ENCODE measurements around the gene FRYL. TPM values are rescaled to one million over a fixed set of nuclear protein-coding genes. Genes with fewer than 3 reads are reported as not detected.

The FRYL gene
- total and polyA plus RNA-seq, 12 donors = 16.5 to 64.4 (median 41.1) TPM

DNA sequence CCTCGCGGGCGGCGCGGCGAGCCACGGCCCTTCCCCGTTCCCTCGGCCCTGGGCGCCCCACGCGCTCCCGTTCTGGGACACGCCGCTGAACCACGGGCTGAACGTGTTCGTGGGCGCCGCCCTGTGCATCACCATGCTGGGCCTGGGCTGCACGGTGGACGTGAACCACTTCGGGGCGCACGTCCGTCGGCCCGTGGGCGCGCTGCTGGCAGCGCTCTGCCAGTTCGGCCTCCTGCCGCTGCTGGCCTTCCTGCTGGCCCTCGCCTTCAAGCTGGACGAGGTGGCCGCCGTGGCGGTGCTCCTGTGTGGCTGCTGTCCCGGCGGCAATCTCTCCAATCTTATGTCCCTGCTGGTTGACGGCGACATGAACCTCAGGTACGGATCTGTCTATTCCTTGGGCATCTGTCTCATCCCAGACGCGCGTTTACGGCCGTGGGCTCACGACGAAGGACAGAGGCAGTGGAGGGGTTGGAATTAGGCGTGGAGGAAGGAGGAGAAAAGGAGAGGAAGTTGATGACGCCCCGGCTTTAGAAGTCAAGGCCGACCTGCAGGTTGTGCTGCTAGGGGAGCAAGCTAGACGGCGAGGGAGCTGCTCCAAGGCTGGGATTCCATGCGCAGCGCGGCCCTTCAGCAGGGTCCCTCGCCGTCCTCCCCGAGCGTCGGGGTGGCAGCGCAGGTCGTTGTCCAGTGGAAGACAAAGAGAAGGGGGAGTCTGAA, 296.1 kb downstream of the FRYL start:
- Histone ChIP-seq H3K4me3 (peak overlapping the region in 1 of 4 donors; percentile 48), H3K36me3 (replicated peaks in 1 of 2) (no peaks in the 10 kb centered on the region), H3K9me3 (replicated peaks in 1 of 3) (no peaks in the 10 kb centered on the region), H3K27me3 (peaks cover 32% of the 10 kb centered on the region), H3K27ac (no peak overlapping the region), H3K4me1 (replicated peaks in 1 of 2) (peaks cover 0 to 6% of the 10 kb centered on the region in 2 donors)
- DNase-seq = no peak
- whole genome bisulfite sequencing, 4 donors = 5 to 8% (median 6%) methylated on average over 20 to 66 of the region's 66 CpGs
- intact Hi-C loops (cut with DNase I) = no loop called here
- peak in 1 of 6 experiments; percentile 2 for TF ChIP-seq CTCF (IDR thresholded peaks at IDR 0.05)
- no peak for TF ChIP-seq POLR2A (IDR thresholded peaks at IDR 0.05)

DNA sequence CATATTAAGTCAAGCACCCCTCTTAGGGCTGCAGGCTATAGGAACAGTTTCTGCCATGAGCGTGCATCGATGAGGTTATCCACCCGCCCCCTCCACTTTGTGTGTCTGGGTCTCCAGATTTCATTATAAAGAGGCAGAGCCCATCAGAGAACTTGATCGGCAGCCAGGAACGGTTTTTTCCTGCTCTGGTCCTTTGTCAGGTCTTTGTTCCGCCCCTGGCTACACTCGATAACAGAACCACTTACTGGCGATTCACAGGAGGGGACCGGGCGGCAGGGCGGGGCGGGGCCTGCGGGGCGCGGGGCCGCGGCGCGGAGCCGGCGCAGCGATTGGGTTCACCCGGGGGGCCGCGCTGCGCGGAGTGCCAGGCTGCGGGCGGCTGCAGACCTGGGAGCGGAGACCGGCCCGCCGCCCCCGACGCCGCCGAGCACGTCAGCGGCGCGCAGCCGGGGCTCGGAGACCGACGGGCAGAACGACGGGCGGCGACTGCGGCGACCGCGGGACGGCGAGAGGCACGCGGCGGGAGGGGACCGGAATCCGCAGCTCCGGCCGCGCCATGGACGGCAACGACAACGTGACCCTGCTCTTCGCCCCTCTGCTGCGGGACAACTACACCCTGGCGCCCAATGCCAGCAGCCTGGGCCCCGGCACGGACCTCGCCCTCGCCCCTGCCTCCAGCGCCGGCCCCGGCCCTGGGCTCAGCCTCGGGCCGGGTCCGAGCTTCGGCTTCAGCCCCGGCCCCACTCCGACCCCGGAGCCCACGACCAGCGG, 296.9 kb downstream of the FRYL start, which contains the start of gene SLC10A4:
Gene SLC10A4 (plus strand): TSS at position 338 of the 771 bp plus-strand sequence. CDS start 219 bp downstream, at position 557.
- 3 to 11% (median 6%) methylated on average over 5 to 85 of the region's 85 CpGs for WGBS, 4 donors
- DNase-seq = peak in 2 of 7 donors; percentile 2 to 71

GRCh38 chr4:48481581-48481980, 298.5 kb downstream of the FRYL start:
- peaks cover 26% of the 10 kb centered on the region for H3K27me3 ChIP-seq
- H3K4me1 ChIP-seq (replicated peaks in 1 of 2) = peaks cover 0 to 6% of the 10 kb centered on the region in 2 donors
- no peak overlapping the region for H3K4me3 ChIP-seq
- no peak for TF ChIP-seq POLR2A (IDR thresholded peaks at IDR 0.05)
- TF ChIP-seq CTCF (IDR thresholded peaks at IDR 0.05) = no peak
- no peaks in the 10 kb centered on the region for H3K9me3 ChIP-seq (replicated peaks in 1 of 3)
- H3K27ac ChIP-seq = no peak overlapping the region
- H3K36me3 ChIP-seq (replicated peaks in 1 of 2) = no peaks in the 10 kb centered on the region
- intact Hi-C loops (cut with DNase I) = no loop called here
- no peak for DNase-seq
- 69 to 100% (median 90%) methylated on average over 1 of the region's 1 CpG for WGBS, 4 donors

More for the DNA sequence above, 296.9 kb downstream of the FRYL start, which contains the start of gene SLC10A4:
- intact Hi-C loops (cut with DNase I) = no loop called here
- Histone ChIP-seq H3K27me3 (peaks cover 30% of the 10 kb centered on the region), H3K4me1 (replicated peaks in 1 of 2) (peaks cover 0 to 6% of the 10 kb centered on the region in 2 donors), H3K9me3 (replicated peaks in 1 of 3) (no peaks in the 10 kb centered on the region), H3K27ac (no peak within 1 kb of the TSS), H3K4me3 (peak within 1 kb of the TSS in 1 of 4 donors; percentile 48), H3K36me3 (replicated peaks in 1 of 2) (no peaks in the 10 kb centered on the region)
- no peak for TF ChIP-seq CTCF (IDR thresholded peaks at IDR 0.05)
- no peak for TF ChIP-seq POLR2A (IDR thresholded peaks at IDR 0.05)

GRCh38 chr4:48478273-48478672, 301.8 kb downstream of the FRYL start:
- Histone ChIP-seq H3K36me3 (replicated peaks in 1 of 2) (no peaks in the 10 kb centered on the region), H3K9me3 (replicated peaks in 1 of 3) (no peaks in the 10 kb centered on the region), H3K4me3 (no peak overlapping the region), H3K27me3 (peaks cover 11% of the 10 kb centered on the region), H3K27ac (no peak overlapping the region), H3K4me1 (replicated peaks in 1 of 2) (no peaks in the 10 kb centered on the region)
- WGBS, 4 donors = 46 to 69% (median 62%) methylated on average over 2 of the region's 2 CpGs
- intact Hi-C loops (cut with DNase I) = no loop called here
- TF ChIP-seq CTCF (IDR thresholded peaks at IDR 0.05) (no peak), POLR2A (IDR thresholded peaks at IDR 0.05) (no peak)
- DNase-seq = no peak

Measured in adrenal gland (tissue), 12 donors.